Loucy (cell line): ENCODE results near the gene TBC1D22A.

Experiments used
- CTCF ChIP-seq: fragments of 200-600 bp; sonication (generic); conservative IDR thresholded peaks from 2 replicates; pipeline ENCODE4 v1.5.1; 2014; ENCODE audit warnings: mild to moderate bottlenecking, antibody characterized with exemption, low read length
- EZH2phosphoT487 ChIP-seq: fragments of 200-600 bp; IDR thresholded peaks from 2 replicates; pipeline ENCODE4 v1.6.1; 2018; ENCODE audit warnings: antibody characterized with exemption, mild to moderate bottlenecking, moderate library complexity, borderline replicate concordance

- TF ChIP-seq CTCF (no peak), EZH2phosphoT487 (no peak)
Observed at GRCh38 chr22:46941968-46942798, 179.7 kb downstream of the TBC1D22A start.
